Frontal cortex (tissue), 4 donors: ENCODE measurements around the gene NOS1AP. TPM values are rescaled to one million over a fixed set of nuclear protein-coding genes. Genes with fewer than 3 reads are reported as not detected.

Source experiments
- DNase-seq, 2 donors: peaks; one replicate each; pipeline ENCODE4 v3.0.0; 2012; ENCODE audit warnings: low spot score in 2 of 2
- FAIRE-seq: peaks from 2 replicates; lab custom pipeline; 2012; peaks lifted over from hg19 to GRCh38; lab: Jason Lieb, UNC
- total RNA-seq: library from RNA; depleted of rRNA; stranded (reverse); fragments of >200 nt; gene quantifications from one replicate; pipeline ENCODE4 v1.2.3, GENCODE V29; 2014
- donor health status: control.
- donor health status: control.
- donor health status: control.

Gene NOS1AP
- total RNA-seq, 1 donor from 2014 or later, result 4.9 TPM

GRCh38 chr1:162301696-162302095, 232.2 kb downstream of the NOS1AP start:
- no peak for FAIRE-seq
- no peak for DNase-seq

GRCh38 chr1:162302306-162303003, 233.0 kb downstream of the NOS1AP start:
- FAIRE-seq, result no peak
- DNase-seq, result no peak

DNA sequence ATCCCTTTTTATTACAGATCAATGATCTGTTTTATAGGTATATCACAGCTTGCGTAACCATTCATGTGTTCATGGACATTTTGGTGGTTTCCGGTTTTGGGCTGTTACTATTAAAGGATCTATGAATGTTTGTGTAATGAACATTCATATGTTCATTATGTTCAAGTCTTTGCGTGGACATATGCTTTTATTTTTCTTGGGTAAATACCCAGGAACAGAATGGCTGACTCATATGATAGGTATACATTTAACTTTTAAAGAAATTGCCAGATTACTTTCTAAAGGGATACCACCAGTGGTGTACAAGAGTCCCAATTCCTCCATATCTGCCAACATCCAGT, 233.5 kb downstream of the NOS1AP start:
- no peak for FAIRE-seq
- no peak for DNase-seq

- FAIRE-seq (no peak), DNase-seq (no peak)
Observed at GRCh38 chr1:162304736-162305135, 235.2 kb downstream of the NOS1AP start.

DNA sequence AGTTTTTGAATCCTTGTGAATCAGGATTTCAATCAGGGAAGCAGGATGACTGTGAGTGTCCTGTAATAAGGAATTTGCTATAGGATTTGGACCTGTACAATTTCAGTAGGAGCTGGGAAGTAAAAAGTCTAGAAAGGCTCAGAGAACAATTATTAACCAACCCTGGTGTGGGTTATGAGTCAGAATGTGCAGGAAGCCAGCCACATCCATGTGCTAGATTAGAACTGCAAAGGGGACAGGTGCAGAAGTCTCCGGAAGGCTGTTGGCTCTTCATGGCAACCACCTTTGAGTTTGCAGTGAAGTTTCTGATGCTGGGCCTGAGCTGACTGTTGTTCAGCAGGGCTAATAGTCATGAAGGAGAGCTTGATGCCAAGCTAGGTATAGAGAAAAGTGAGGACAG, 236.5 kb downstream of the NOS1AP start:
- FAIRE-seq (no peak), DNase-seq (no peak)

GRCh38 chr1:162310337-162310736, 240.8 kb downstream of the NOS1AP start:
- FAIRE-seq, result no peak

GRCh38 chr1:162314206-162314605, 244.7 kb downstream of the NOS1AP start:
- no peak for FAIRE-seq
- DNase-seq, result no peak

More at GRCh38 chr1:162310337-162310736, 240.8 kb downstream of the NOS1AP start:
- no peak for DNase-seq

GRCh38 chr1:162315673-162316072, 246.2 kb downstream of the NOS1AP start:
- FAIRE-seq, result no peak
- DNase-seq, result no peak

DNA sequence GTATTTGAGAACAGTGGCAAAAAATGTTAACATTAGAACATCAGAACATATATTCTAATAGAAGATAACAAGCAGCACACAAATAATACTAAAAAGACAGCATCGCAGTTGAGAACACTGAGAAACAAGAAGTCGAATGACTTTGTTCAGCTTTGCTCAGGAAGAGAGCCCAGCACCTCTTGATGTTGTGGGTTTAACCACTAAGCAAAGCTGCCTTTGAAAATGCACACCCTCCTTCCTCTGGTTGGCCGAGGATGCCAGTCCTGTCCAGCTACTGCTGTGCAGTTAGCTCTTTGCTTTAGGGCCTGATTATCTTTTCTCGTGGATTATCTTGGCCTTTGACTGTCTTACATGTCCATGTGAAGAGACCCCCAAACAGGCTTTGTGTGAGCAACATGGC, 246.7 kb downstream of the NOS1AP start:
- DNase-seq, result no peak
- no peak for FAIRE-seq

DNA sequence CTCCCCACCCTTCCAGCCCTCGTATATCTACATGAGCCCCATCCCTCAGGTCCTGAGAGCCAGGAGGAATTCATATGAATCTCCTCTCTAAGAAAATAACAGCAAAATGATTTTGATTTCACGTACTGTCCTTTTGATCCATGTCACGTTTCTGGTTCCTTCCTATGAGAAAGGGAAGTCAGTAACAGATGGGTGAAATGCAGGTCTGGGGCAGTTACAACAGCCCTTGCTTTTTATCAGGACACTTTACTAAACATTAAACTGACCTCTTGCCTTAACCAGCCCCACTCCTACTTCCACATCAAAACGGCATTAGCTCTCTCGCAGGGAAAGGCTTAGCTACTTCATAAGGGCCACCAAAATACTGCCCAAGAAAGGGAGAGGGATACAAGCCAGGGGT, 248.1 kb downstream of the NOS1AP start:
- FAIRE-seq (no peak), DNase-seq (no peak)

GRCh38 chr1:162319493-162320175, 250.1 kb downstream of the NOS1AP start:
- DNase-seq (peak in 1 of 2 donors; percentile 27), FAIRE-seq (no peak)

DNA sequence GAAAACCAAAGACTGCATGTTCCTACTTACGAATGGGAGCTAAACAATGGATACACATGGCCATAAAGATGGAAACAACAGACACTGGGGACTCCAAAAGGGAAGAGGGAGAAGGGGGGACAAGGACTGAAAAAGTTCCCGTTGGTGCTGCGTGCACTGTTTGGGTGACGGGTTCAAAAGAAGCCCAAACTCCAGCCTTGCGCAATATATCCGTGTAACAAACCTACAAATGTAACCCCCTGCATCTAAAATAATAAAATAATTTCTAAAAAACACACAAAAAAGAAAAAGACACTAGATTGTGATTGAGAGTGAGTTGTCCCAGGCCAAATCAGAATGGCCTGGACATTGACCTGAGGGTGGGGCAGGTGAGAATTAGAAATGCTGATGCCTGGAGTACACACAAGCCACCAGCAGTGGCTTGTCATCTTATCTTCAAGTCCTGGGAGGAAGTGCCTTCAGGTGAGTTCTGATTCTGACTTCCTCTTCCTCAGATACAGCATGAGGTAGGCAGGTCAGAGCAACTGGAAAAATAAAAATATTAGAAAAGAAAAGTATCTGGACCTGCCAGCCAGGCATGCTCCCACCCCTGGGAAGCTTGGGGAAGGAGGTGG, 252.4 kb downstream of the NOS1AP start:
- FAIRE-seq (no peak), DNase-seq (no peak)

- DNase-seq (no peak), FAIRE-seq (no peak)
Observed at GRCh38 chr1:162323023-162323422, 253.5 kb downstream of the NOS1AP start.

DNA sequence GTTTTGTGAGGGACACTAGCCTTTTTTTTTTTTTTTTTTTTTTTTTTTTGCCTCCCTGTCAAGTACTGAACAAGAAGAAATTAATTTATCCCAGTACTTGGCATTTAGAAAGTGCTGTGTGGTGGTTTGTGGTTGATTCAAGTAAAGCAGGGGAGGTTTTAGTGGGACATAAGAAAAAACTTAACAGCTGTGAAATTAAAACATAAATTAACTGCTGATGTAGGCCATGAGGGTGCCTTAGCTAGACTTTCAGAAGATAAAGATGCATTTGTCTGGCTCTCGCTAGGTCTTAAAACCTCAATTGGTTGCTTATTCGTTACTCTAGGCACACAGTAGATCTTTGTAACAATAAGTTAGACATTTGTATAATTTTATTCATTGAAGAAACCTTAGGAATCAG, 254.9 kb downstream of the NOS1AP start:
- DNase-seq, result no peak
- FAIRE-seq, result no peak

DNA sequence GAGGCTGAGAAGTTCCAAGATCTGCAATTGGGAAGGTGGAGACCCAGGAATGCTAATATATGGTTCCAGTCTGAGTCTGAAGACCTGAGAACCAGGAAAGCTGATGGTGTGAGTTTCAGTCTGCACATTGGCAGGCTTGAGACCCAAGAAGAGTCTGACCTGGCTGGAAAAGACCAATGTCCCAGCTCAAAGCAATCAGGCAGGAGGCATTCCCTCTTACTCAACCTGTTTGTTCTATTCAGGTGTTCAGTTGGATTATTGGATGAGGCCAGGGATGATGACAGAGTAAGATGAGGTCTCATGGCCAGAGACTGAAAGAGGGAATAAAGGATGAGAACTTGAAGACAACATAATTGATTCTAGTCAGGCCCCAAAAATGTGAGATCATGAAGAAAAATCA, 257.1 kb downstream of the NOS1AP start:
- FAIRE-seq, result no peak
- DNase-seq, result no peak

GRCh38 chr1:162327144-162327787, 257.8 kb downstream of the NOS1AP start:
- DNase-seq, result no peak
- no peak for FAIRE-seq

DNA sequence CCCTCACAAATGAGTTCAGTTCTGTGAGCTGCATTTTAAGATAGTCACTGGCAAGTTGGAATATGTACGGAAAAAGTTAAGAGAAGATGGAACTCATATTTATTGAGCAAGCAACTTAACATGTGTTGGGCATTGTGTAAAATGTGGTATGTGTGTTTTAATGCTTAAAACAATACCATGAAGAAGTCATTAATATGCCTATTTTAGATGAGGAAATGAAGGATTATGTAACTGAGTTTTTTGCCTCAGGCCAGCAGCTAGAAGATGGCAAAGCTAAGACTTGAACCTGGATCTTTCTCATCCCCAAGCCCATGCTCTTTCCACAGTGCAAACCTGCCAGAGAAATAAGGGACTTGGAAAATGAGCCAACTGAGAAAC, 258.3 kb downstream of the NOS1AP start:
- DNase-seq, result no peak
- no peak for FAIRE-seq

DNA sequence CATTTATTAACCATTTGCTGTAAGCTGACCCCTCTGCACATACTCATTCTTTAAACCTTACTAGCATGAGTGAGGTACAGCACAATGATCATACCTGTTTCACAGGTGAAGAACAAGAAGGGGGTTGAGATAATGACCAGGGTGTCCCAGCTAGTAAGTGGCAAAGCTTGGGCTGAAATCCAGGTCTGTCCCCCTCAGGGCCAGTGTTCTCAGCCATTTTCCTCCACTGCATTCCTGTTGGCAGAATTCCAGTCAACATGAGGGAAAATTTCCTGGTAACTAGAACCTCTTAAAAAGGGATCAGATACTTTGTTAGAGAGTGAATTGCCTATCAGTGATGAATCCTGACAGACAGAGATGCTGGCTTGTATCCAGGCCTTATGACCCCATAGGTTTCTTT, 259.0 kb downstream of the NOS1AP start:
- no peak for FAIRE-seq

DNA sequence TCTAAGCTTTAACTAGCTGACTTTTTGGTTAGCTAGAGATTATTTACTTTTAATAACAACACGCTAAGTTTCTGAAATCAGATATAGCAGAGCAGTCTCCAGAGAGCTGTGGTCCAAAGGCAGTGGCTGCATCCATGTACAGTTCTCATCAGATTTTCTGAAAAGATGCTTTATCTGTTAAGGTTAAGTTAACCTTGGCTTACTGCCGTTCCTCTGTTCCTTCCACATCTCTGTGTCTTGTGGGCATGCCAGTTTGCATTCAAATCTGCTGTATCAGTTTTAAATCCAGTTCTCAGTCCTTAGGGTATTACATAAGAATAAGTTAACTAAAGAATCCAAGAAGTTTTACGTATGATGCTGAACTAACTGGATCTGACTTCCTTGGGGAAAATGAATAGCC, 260.3 kb downstream of the NOS1AP start:
- no peak for DNase-seq
- no peak for FAIRE-seq

More for the DNA sequence above, 259.0 kb downstream of the NOS1AP start:
- DNase-seq, result no peak

DNA sequence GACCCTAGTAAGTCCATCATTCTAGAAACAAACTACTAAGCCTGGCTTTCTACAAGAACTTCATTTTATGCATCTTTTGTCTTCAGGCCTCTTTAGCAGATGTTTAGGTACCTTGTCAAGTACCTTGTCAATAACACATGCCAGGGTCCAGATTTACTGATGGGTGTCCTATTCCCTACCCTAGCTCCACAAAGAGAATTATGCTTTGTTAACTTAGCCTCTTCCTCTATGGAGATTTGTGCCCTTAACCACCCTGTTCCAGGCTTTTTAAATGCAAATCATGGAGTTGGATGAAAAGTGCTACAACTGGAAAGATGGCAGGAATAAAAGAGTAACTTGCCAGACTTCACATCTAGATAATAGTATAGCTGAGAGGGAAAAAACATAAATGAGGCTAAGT, 264.5 kb downstream of the NOS1AP start:
- DNase-seq (no peak), FAIRE-seq (no peak)

- no peak for DNase-seq
- FAIRE-seq, result no peak
Observed at GRCh38 chr1:162335126-162335525, 265.6 kb downstream of the NOS1AP start.
